Bronchial smooth muscle cell (primary cell): ENCODE results near the gene FUOM. TPM values are rescaled to one million over a fixed set of nuclear protein-coding genes. Genes with fewer than 3 reads are reported as not detected.

Source experiments
- total RNA-seq: library from RNA; depleted of rRNA; stranded (reverse); fragments of >200 nt; gene quantifications from 2 replicates; pipeline ENCODE4 v1.2.1, GENCODE V29; 2014

FUOM gene
- 11.0 and 18.8 TPM in 2 replicates for total RNA-seq

GRCh38 chr10:133357285-133358161 is at the start of gene FUOM:
Gene FUOM, minus strand, starts transcription at chr10:133358019. Its CDS starts 12 bp downstream, at chr10:133358007.

GRCh38 chr10:133394064-133394663 is 36.3 kb upstream of the FUOM start, which contains the start of gene MTG1:
Gene MTG1, plus strand, starts transcription at chr10:133394157. Its CDS starts 64 bp downstream, at chr10:133394221.

GRCh38 chr10:133379152-133379800 is 21.5 kb upstream of the FUOM start, which contains the start of gene PAOX:
Gene PAOX, plus strand, starts transcription at chr10:133379262. Its CDS starts 55 bp downstream, at chr10:133379317.

GRCh38 chr10:133373174-133374090 is 15.6 kb upstream of the FUOM start, which contains the start of gene ECHS1:
Gene ECHS1, minus strand, starts transcription at chr10:133373354. Its CDS starts 21 bp downstream, at chr10:133373333.

GRCh38 chr10:133336577-133337369 is 21.0 kb downstream of the FUOM start, which contains the start of gene CALY:
Gene CALY, minus strand, starts transcription at chr10:133336896. Its CDS starts 7,907 bp downstream, at chr10:133328989.

GRCh38 chr10:133308421-133309099 is 49.3 kb downstream of the FUOM start, which contains the start of the genes TUBGCP2 and ZNF511:
Gene TUBGCP2, minus strand, starts transcription at chr10:133308872. Its CDS starts 5,931 bp downstream, at chr10:133302941.
Gene ZNF511, plus strand, starts transcription at chr10:133308914. Its CDS starts 30 bp downstream, at chr10:133308944.

Other genes with a start within 250 kb of the FUOM start
- 0.47 and 3.3 TPM in 2 replicates for gene KNDC1, start 197.8 kb downstream of the FUOM start, total RNA-seq
- not detected in 2 replicates for gene UTF1, start 127.8 kb downstream of the FUOM start, total RNA-seq
- gene VENTX, start 120.2 kb downstream of the FUOM start, total RNA-seq: not detected in 2 replicates
- gene ADAM8, start 81.2 kb downstream of the FUOM start, total RNA-seq: 1.7 and 2.4 TPM in 2 replicates
- gene TUBGCP2, start 49.1 kb downstream of the FUOM start, total RNA-seq: 62.6 and 70.2 TPM in 2 replicates
- 18.0 and 26.1 TPM in 2 replicates for gene ZNF511, start 49.1 kb downstream of the FUOM start, total RNA-seq
- gene CALY, start 21.1 kb downstream of the FUOM start, total RNA-seq: 0.16 TPM in 1 of 2 replicates, not detected in the other
- not detected in 2 replicates for gene PRAP1, start 10.6 kb downstream of the FUOM start, total RNA-seq
- 49.7 and 55.3 TPM in 2 replicates for gene ECHS1, start 15.3 kb upstream of the FUOM start, total RNA-seq
- gene PAOX, start 21.2 kb upstream of the FUOM start, total RNA-seq: 6.1 and 6.6 TPM in 2 replicates
- gene MTG1, start 36.1 kb upstream of the FUOM start, total RNA-seq: 21.8 and 25.9 TPM in 2 replicates
- gene SPRN, start 66.6 kb upstream of the FUOM start, total RNA-seq: 0.17 and 0.63 TPM in 2 replicates
- 3.7 and 4.7 TPM in 2 replicates for gene SCART1, start 95.9 kb upstream of the FUOM start, total RNA-seq
- 0.47 and 0.52 TPM in 2 replicates for gene CYP2E1, start 169.3 kb upstream of the FUOM start, total RNA-seq
- under 0.01 TPM in 1 of 2 replicates, not detected in the other for gene SYCE1, start 207.6 kb upstream of the FUOM start, total RNA-seq